Ishikawa (cell line): ENCODE measurements around the gene GTF2A1L.

ENCODE experiments used
- CEBPB ChIP-seq: IDR thresholded peaks from 2 replicates; pipeline ENCODE4 v1.6.1; 2012
- CREB1 ChIP-seq: IDR thresholded peaks from 2 replicates; pipeline ENCODE4 v1.6.1; 2012; ENCODE audit warnings: low read depth
- EGR1 ChIP-seq: IDR thresholded peaks from 2 replicates; pipeline ENCODE4 v1.6.1; 2012
- EP300 ChIP-seq: IDR thresholded peaks from 2 replicates; pipeline ENCODE4 v1.6.1; 2012; ENCODE audit warnings: borderline replicate concordance
- FOXM1 ChIP-seq: IDR thresholded peaks from 2 replicates; pipeline ENCODE4 v1.6.1; 2012; ENCODE audit warnings: low read depth, borderline replicate concordance
- NFIC ChIP-seq: IDR thresholded peaks from 2 replicates; pipeline ENCODE4 v1.6.1; 2012
- RAD21 ChIP-seq: IDR thresholded peaks from 2 replicates; pipeline ENCODE4 v1.6.1; 2012; ENCODE audit warnings: low read depth
- TAF1 ChIP-seq: IDR thresholded peaks from 2 replicates; pipeline ENCODE4 v1.6.1; 2012; ENCODE audit warnings: low read depth, mild to moderate bottlenecking
- TCF12 ChIP-seq: IDR thresholded peaks from 2 replicates; pipeline ENCODE4 v1.6.1; 2012; ENCODE audit warnings: low read depth
- TEAD4 ChIP-seq: IDR thresholded peaks from 2 replicates; pipeline ENCODE4 v1.6.1; 2012
- YY1 ChIP-seq: IDR thresholded peaks from 2 replicates; pipeline ENCODE4 v1.6.1; 2012; ENCODE audit warnings: low read depth
- ZBTB7A ChIP-seq: IDR thresholded peaks from 2 replicates; pipeline ENCODE4 v1.6.1; 2012; ENCODE audit warnings: low read depth
- TF ChIP-seq, protein P1 (sequence below): IDR thresholded peaks from 2 replicates; pipeline ENCODE4 v1.6.1; 2012; ENCODE audit warnings: low read depth, mild to moderate bottlenecking
- TF ChIP-seq, protein P2 (sequence below): IDR thresholded peaks from 2 replicates; pipeline ENCODE4 v1.6.1; 2012
- TF ChIP-seq, protein P3 (sequence below): IDR thresholded peaks from 2 replicates; pipeline ENCODE4 v1.6.1; 2012

Gene GTF2A1L

DNA sequence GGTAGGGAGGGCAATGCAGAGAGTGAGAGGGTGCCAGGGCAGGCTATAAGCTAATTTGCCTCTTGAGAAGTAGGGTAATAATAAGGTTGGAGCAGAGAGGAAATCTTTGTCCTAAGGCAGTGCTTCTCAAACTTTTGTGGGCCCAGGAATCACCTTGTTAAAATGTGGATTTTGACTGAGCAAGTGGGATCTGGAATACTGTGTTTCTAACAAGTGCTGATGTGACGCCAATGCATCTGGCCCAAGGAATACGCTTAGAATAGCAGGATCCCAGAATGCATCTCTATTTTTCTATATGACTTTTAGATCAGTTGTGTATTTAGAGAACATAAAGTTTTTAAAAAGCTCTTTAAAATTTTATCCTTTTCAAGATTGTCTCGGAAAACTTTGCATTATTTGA, 29.7 kb upstream of the GTF2A1L start:
- TF ChIP-seq NFIC (no peak), EP300 (no peak), RAD21 (no peak), TCF12 (no peak), TEAD4 (no peak)
- TF ChIP-seq, protein P1, sequence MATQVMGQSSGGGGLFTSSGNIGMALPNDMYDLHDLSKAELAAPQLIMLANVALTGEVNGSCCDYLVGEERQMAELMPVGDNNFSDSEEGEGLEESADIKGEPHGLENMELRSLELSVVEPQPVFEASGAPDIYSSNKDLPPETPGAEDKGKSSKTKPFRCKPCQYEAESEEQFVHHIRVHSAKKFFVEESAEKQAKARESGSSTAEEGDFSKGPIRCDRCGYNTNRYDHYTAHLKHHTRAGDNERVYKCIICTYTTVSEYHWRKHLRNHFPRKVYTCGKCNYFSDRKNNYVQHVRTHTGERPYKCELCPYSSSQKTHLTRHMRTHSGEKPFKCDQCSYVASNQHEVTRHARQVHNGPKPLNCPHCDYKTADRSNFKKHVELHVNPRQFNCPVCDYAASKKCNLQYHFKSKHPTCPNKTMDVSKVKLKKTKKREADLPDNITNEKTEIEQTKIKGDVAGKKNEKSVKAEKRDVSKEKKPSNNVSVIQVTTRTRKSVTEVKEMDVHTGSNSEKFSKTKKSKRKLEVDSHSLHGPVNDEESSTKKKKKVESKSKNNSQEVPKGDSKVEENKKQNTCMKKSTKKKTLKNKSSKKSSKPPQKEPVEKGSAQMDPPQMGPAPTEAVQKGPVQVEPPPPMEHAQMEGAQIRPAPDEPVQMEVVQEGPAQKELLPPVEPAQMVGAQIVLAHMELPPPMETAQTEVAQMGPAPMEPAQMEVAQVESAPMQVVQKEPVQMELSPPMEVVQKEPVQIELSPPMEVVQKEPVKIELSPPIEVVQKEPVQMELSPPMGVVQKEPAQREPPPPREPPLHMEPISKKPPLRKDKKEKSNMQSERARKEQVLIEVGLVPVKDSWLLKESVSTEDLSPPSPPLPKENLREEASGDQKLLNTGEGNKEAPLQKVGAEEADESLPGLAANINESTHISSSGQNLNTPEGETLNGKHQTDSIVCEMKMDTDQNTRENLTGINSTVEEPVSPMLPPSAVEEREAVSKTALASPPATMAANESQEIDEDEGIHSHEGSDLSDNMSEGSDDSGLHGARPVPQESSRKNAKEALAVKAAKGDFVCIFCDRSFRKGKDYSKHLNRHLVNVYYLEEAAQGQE, result no peak
- TF ChIP-seq, protein P2, sequence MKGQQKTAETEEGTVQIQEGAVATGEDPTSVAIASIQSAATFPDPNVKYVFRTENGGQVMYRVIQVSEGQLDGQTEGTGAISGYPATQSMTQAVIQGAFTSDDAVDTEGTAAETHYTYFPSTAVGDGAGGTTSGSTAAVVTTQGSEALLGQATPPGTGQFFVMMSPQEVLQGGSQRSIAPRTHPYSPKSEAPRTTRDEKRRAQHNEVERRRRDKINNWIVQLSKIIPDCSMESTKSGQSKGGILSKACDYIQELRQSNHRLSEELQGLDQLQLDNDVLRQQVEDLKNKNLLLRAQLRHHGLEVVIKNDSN, result no peak
- TF ChIP-seq, protein P3, sequence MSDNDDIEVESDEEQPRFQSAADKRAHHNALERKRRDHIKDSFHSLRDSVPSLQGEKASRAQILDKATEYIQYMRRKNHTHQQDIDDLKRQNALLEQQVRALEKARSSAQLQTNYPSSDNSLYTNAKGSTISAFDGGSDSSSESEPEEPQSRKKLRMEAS, result no peak

DNA sequence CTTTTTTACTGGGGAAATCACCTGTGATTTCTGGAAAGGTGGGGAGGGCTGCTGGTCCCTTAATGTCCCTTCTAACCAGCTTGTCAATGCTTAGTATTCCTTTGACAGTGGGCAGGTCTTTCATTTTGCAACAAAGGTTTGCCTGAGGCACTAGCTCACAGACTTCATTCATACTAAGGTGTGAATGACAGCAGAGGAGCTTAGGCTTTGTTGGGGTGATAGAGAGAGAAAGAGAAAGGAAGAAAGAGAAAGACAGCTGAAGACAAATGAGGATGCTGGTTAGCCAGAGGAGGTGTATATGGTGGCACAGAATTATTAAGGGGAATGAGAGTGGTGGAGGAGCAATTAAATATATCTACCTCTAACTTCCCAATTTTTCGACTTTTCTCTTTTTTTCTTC, 28.9 kb upstream of the GTF2A1L start:
- TF ChIP-seq, protein P3, result no peak
- TF ChIP-seq YY1 (no peak), EP300 (no peak)
- TF ChIP-seq, protein P2, result no peak
- TF ChIP-seq, protein P1, result no peak

DNA sequence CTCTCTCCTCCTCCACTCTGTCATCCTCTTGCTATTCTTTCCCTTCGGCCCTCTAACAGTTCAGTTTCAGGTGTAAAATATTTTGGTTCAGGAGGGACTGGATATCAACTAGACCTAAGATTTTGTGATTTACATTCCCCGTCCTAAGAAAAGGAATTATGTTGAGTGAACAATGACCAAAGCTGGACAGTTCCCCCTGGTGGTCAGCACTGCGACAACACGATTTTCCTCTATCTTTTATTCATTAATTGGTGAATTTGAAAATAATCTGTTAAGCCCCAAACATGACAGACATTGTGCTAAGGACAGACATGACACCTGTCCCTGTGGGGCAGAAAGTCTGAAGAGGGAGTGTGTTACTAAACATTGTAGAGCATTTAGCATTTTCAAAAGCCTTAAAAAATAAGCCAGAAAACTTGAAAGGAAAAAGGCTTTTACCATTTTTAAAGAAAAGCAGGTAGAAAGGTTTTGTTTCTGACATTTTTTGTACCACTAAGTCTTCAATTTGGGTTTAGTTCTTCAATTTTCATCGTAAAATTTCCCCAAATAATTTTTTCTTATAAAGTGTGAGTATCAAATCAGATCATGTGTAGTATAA, 28.4 kb upstream of the GTF2A1L start:
- TF ChIP-seq RAD21 (peak; percentile 72), NFIC (no peak), EP300 (no peak), CEBPB (no peak), TAF1 (no peak), EGR1 (no peak), YY1 (no peak)
- TF ChIP-seq, protein P1, result 0 out of 2 replicates have a peak, but pooled peaks have one; percentile 24
- TF ChIP-seq, protein P2, result no peak

DNA sequence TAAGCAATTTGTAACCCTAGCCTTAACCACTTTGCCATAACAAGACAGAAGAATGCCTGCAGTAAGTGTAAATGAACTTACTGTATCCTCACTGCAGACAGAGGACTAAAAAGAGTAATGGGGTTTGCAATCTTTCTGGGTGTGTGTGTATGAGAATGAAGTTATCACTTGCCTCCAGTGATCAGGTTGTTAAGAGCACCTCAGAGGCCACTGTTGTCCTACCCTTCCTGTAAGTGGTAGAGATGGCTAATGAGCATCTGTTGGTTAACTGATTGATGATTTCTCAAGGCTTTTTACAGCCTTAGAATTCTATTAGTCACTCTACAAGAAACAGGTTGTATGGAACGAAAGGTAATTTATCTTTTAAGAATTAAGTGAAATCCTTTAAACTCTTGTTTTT, 27.6 kb upstream of the GTF2A1L start:
- no peak for TF ChIP-seq CEBPB
- TF ChIP-seq, protein P1, result no peak
- TF ChIP-seq EP300, result no peak
- no peak for TF ChIP-seq TEAD4
- TF ChIP-seq TCF12, result no peak
- TF ChIP-seq RAD21, result no peak
- no peak for TF ChIP-seq YY1
- TF ChIP-seq TAF1, result no peak
- TF ChIP-seq, protein P2, result no peak
- no peak for TF ChIP-seq CREB1
- no peak for TF ChIP-seq FOXM1
- TF ChIP-seq, protein P3, result no peak
- no peak for TF ChIP-seq ZBTB7A
